Activated CD4-positive, alpha-beta T cell treated with anti-CD3 and anti-CD28 coated beads, Interleukin-2, amount 10 ng/mL, durations not matched to agents 7 days and 5 days (primary cell): ENCODE data around the gene OR5M10. TPM values are rescaled to one million over a fixed set of nuclear protein-coding genes. Genes with fewer than 3 reads are reported as not detected.

ENCODE experiments used
- total RNA-seq, 2 experiments: library from RNA; stranded (reverse); gene quantifications; one replicate each; pipeline ENCODE4 v1.2.3, GENCODE V29; 2021

Gene OR5M10
- total RNA-seq, 2 experiments from 2014 or later, result not detected

Other genes starting within 250 kb of the OR5M10 start
- not detected for gene OR8K1, start 231.7 kb downstream of the OR5M10 start, total RNA-seq
- not detected for gene OR8J1, start 223.4 kb downstream of the OR5M10 start, total RNA-seq
- not detected for gene OR8U1, start 202.1 kb downstream of the OR5M10 start, total RNA-seq
- gene OR5AL1, start 165.0 kb downstream of the OR5M10 start, total RNA-seq, result not detected
- not detected for gene OR5M3, start 104.4 kb downstream of the OR5M10 start, total RNA-seq
- not detected for gene OR5M8, start 86.4 kb downstream of the OR5M10 start, total RNA-seq
- gene OR5M11, start 34.5 kb downstream of the OR5M10 start, total RNA-seq, result not detected
- not detected for gene OR5M1, start 37.2 kb upstream of the OR5M10 start, total RNA-seq
- not detected for gene OR5AP2, start 64.7 kb upstream of the OR5M10 start, total RNA-seq
- not detected for gene OR5AR1, start 86.0 kb upstream of the OR5M10 start, total RNA-seq
- not detected for gene OR9G1, start 121.4 kb upstream of the OR5M10 start, total RNA-seq
- gene OR9G4, start 171.0 kb upstream of the OR5M10 start, total RNA-seq, result not detected